OCI-LY1 (cell line): ENCODE data around the gene RADX.

Experiments
- EZH2 ChIP-seq: fragments of 200-600 bp; sonication (generic), shearing (Covaris generic); IDR thresholded peaks from 2 replicates; pipeline ENCODE4 v1.8.0; 2017; ENCODE audit warnings: borderline replicate concordance, mixed run types, mild to moderate bottlenecking, antibody characterized with exemption, low read length, moderate library complexity, mixed read lengths
- TF ChIP-seq, protein P1 (sequence below): fragments of 200-600 bp; sonication (generic), shearing (Covaris generic); IDR thresholded peaks from 2 replicates; pipeline ENCODE4 v1.5.1; 2017; ENCODE audit warnings: mild to moderate bottlenecking, antibody characterized with exemption, low read length, moderate library complexity, mixed read lengths

DNA sequence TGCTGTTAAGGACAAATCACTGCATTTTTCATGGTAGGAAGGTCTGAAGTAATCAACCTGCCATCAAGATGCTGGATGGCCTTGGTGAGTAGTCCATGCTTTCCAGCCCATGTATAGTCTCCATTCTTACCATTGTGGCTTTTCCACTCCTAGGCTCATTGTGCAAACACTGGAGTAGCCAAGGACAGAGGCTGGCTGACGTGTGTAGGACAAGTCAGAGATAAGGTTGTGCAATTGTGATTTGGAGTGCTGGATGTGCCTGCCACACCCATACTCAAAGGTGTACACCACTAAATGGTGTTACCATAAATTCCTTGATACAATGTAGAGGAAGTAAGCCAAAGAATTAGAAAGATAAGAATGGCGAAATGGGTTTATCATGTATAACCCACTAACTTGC is 26.3 kb upstream of the RADX start:
- TF ChIP-seq, protein P1, sequence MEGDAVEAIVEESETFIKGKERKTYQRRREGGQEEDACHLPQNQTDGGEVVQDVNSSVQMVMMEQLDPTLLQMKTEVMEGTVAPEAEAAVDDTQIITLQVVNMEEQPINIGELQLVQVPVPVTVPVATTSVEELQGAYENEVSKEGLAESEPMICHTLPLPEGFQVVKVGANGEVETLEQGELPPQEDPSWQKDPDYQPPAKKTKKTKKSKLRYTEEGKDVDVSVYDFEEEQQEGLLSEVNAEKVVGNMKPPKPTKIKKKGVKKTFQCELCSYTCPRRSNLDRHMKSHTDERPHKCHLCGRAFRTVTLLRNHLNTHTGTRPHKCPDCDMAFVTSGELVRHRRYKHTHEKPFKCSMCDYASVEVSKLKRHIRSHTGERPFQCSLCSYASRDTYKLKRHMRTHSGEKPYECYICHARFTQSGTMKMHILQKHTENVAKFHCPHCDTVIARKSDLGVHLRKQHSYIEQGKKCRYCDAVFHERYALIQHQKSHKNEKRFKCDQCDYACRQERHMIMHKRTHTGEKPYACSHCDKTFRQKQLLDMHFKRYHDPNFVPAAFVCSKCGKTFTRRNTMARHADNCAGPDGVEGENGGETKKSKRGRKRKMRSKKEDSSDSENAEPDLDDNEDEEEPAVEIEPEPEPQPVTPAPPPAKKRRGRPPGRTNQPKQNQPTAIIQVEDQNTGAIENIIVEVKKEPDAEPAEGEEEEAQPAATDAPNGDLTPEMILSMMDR: no peak
- no peak for TF ChIP-seq EZH2
